ENCODE data around the gene PLEKHO2.

Gene PLEKHO2

GRCh38 chr15:64856429-64857145 lies 14.9 kb downstream of the PLEKHO2 start:
- peak; percentile 98 for DNase-seq (ENCODE audit: low spot score)

GRCh38 chr15:64857421-64857820 lies 15.7 kb downstream of the PLEKHO2 start:
- DNase-seq (ENCODE audit: low spot score): no peak

GRCh38 chr15:64858021-64858575 lies 16.4 kb downstream of the PLEKHO2 start:
- no peak for DNase-seq (ENCODE audit: low spot score)

GRCh38 chr15:64859226-64859625 lies 17.5 kb downstream of the PLEKHO2 start:
- no peak for DNase-seq (ENCODE audit: low spot score)

GRCh38 chr15:64861331-64861730 lies 19.6 kb downstream of the PLEKHO2 start:
- no peak for DNase-seq (ENCODE audit: low spot score)

GRCh38 chr15:64861960-64862359 lies 20.2 kb downstream of the PLEKHO2 start:
- DNase-seq (ENCODE audit: low spot score): no peak

- DNase-seq (ENCODE audit: low spot score): no peak
Measured at GRCh38 chr15:64862408-64862807, 20.7 kb downstream of the PLEKHO2 start.

GRCh38 chr15:64864068-64864467 lies 22.4 kb downstream of the PLEKHO2 start:
- DNase-seq (ENCODE audit: low spot score): no peak

GRCh38 chr15:64865126-64865997 lies 23.6 kb downstream of the PLEKHO2 start:
- no peak for DNase-seq (ENCODE audit: low spot score)

- DNase-seq (ENCODE audit: low spot score): peak; percentile 71
Measured at GRCh38 chr15:64865998-64866520, 24.3 kb downstream of the PLEKHO2 start.

- no peak for DNase-seq (ENCODE audit: low spot score)
Measured at GRCh38 chr15:64869501-64869900, 27.8 kb downstream of the PLEKHO2 start.

- DNase-seq (ENCODE audit: low spot score): no peak
Measured at GRCh38 chr15:64870353-64870752, 28.6 kb downstream of the PLEKHO2 start.

GRCh38 chr15:64875641-64876223 lies 34.0 kb downstream of the PLEKHO2 start:
- no peak for DNase-seq (ENCODE audit: low spot score)

- DNase-seq (ENCODE audit: low spot score): no peak
Measured at GRCh38 chr15:64877435-64877834, 35.7 kb downstream of the PLEKHO2 start.

GRCh38 chr15:64878705-64879104 lies 37.0 kb downstream of the PLEKHO2 start:
- no peak for DNase-seq (ENCODE audit: low spot score)

- no peak for DNase-seq (ENCODE audit: low spot score)
Measured at GRCh38 chr15:64883100-64883581, 41.4 kb downstream of the PLEKHO2 start.

GRCh38 chr15:64883997-64884511 lies 42.3 kb downstream of the PLEKHO2 start:
- no peak for DNase-seq (ENCODE audit: low spot score)

- no peak for DNase-seq (ENCODE audit: low spot score)
Measured at GRCh38 chr15:64884679-64885078, 43.0 kb downstream of the PLEKHO2 start.

GRCh38 chr15:64888336-64888735 lies 46.6 kb downstream of the PLEKHO2 start:
- no peak for DNase-seq (ENCODE audit: low spot score)

GRCh38 chr15:64891561-64891960 lies 49.8 kb downstream of the PLEKHO2 start:
- no peak for DNase-seq (ENCODE audit: low spot score)

GRCh38 chr15:64892847-64893403 lies 51.2 kb downstream of the PLEKHO2 start:
- DNase-seq (ENCODE audit: low spot score): no peak
